Fibroblast of peridontal ligament (primary cell): ENCODE measurements around the gene FADS1.

Experiments used
- DNase-seq: peaks from one replicate; pipeline ENCODE4 v3.0.0-alpha.2; 2010; ENCODE audit errors: extremely low read depth

The FADS1 gene

DNA sequence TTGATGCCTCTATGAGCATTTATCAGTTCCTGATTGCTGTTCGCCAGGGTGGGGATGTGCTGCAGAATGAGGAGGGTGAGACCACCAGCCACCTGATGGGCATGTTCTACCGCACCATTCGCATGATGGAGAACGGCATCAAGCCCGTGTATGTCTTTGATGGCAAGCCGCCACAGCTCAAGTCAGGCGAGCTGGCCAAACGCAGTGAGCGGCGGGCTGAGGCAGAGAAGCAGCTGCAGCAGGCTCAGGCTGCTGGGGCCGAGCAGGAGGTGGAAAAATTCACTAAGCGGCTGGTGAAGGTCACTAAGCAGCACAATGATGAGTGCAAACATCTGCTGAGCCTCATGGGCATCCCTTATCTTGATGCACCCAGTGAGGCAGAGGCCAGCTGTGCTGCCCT is 21.3 kb downstream of the FADS1 start:
- no peak for DNase-seq

DNA sequence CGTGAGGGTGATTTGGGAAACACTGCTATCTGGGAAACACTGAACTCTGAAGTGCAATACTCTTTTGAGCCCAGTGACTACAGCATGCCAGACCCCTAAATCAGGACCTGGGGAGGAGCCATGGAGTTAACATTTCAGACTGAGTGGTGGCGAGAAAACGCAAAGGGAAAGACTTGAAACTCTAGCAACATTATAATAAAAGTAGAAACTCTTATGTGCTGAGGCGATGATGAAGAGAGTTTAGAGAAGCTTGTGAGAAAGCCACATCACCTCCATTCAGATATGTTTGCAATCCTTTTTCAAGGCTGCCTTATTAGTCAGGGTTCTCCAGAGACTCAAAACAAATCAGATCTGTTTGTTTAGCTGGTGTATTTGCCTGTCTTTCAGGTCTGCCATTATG is 22.2 kb downstream of the FADS1 start:
- no peak for DNase-seq

- no peak for DNase-seq
Observed at GRCh38 chr11:61793829-61794204, 23.0 kb downstream of the FADS1 start.

- peak; percentile 10 for DNase-seq
Observed at GRCh38 chr11:61793083-61793828, 23.5 kb downstream of the FADS1 start.

DNA sequence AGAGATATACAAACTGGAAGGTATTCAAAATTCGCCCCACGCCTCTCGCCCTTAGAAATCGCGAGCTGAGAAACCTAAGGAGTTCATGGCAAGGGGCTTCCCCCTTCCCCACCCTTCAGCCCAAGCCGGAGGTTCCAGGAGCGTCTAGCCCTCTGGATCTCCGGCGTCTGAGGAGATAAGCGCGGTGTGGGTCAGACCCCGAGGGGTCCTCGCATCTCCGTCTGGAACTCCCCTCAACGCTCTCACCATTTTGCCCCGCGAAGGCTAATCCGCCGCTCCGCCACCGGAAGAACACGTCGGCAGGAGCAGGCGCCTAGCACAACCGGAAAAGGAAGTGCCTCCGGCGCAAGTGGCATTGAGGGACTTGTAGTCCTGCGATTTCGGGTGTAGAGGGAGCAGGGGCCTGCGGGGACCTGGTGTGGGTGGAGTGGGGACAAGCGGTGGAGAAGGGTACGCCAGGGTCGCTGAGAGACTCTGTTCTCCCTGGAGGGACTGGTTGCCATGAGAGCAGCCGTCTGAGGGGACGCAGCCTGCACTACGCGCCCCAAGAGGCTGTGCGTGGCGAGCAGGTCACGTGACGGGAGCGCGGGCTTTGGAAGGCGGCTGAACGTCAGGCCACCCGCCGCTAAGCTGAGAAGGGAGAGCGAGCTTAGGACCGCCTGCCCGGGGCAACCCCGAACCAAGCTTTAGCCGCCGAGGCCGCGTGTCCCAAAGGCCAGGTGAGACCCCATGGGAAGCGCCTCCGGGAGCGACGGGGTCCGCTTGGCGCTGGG is 24.3 kb downstream of the FADS1 start, which contains the start of the genes FEN1 and TMEM258:
Gene FEN1 (plus strand): TSS at position 602 of the 773 bp plus-strand sequence. CDS start 2,451 bp downstream, outside the sequence.
Gene TMEM258 (minus strand): TSS at position 290 of the 773 bp plus-strand sequence. CDS start 41 bp downstream, at position 249.
- peak; percentile 93 for DNase-seq

- peak; percentile 96 for DNase-seq
Observed at GRCh38 chr11:61791737-61792309, 25.0 kb downstream of the FADS1 start.

DNA sequence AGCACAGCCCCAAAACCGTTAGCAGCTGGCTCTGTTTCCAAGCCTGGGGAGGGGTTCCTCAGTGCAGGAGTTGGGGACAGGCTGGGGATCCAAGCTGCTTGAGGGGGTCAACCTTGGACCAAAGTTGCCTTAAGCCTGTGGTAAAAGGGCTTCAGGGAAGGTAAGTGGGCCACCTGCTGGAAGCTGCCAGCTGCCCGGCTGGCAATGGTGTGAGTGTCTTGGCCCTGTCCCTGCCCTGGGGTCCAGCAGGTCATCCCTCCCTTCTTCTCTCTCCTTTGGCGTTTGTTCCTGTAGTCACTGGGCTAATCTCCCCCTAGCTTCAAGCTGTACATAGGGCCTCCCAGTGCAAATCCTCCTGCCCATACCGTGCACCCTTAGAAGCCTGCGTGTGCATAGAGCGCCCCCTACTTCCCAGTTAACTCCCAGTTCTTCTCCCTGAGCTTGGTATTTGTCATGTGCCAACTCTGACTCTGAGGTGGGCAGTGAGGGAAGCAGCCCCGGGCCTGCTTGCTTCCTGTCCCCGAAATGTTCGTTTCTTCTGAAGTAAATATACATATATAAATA is 28.8 kb downstream of the FADS1 start:
- peak; percentile 27 for DNase-seq

DNA sequence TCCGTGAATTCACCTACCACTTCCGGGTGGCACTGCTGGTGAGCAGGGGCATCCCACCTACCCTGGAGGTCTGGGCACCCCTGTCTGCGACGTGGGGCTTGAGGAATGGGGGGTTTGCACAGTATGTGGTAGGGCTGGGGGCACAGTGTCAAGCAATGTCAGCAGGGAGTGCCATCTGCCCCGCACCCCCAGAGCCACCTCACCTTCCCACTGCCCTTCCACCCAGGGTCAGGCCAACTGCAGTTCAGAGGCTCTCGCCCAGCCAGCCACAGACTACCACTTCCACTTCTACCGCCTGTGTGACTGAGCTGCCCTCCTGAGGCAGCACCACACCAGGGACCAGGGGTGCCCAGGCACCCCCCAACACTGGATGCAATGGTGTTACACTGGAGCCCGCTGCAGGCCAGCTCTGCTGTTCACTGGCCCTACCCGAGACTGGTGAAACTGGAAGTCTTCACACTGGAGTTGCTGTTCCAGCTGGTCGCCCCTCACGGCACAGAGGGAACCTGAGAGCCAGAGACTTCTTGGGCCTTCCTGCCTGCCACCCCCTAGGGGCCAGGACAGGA is 30.9 kb downstream of the FADS1 start:
- DNase-seq = no peak

DNA sequence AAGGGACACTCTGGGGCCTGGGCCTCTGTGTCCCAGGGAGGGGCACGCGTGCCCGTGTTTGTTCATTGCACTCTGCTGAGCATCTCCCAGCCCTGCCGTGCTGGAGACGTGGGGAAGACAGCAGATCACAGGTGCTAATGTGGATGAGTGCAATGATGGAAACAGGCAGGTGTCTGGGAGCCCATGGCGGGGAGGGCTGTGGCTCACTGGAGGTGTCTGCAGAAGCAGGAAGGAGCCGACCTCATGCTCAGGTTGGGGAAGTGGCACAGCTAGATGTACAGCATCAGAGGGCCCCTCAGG is 32.3 kb downstream of the FADS1 start:
- no peak for DNase-seq

- no peak for DNase-seq
Observed at GRCh38 chr11:61783717-61784505, 32.9 kb downstream of the FADS1 start.

DNA sequence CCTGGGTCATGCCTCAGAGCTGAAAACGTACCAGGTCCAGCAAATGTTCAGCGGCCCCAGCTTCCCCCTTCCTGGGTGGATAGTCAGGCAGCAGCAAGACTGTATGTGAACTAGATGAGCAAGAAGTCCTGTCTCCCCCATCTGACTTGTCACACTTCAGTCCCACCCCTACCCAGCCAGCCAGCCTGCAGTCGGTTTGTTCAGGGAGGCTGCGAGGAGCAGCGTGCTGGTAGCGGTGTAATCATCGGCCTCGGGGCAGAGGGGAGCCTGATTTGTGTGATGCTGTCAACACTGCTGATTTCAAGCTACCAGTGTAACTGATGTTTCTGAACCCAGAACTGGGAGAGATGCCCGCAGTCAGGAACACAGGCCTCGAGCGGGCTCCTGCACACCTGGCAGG is 34.0 kb downstream of the FADS1 start:
- no peak for DNase-seq

DNA sequence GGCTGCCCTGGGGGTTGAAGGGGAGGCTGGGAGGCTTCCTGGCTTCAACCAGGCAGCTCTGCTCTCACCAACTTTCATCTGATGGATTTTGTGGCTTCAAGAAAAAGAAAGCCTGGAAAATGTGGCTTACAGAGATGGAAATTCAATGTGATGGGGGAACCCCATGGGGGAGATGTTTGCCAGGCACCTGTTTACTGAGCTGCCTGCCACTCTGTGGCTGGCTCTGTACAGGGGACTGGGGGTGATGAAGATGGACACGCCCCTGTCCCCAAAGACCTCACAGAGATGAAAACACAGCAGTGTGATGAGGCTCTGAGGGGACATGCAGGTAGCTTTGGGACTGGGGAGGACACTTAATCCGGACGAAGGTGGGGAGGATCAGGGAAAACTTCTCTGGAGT is 34.5 kb downstream of the FADS1 start:
- no peak for DNase-seq

- DNase-seq = no peak
Observed at GRCh38 chr11:61781585-61781984, 35.2 kb downstream of the FADS1 start.

GRCh38 chr11:61780581-61781162 is 36.1 kb downstream of the FADS1 start:
- no peak for DNase-seq

GRCh38 chr11:61779666-61780525 is 36.9 kb downstream of the FADS1 start:
- DNase-seq = no peak

DNA sequence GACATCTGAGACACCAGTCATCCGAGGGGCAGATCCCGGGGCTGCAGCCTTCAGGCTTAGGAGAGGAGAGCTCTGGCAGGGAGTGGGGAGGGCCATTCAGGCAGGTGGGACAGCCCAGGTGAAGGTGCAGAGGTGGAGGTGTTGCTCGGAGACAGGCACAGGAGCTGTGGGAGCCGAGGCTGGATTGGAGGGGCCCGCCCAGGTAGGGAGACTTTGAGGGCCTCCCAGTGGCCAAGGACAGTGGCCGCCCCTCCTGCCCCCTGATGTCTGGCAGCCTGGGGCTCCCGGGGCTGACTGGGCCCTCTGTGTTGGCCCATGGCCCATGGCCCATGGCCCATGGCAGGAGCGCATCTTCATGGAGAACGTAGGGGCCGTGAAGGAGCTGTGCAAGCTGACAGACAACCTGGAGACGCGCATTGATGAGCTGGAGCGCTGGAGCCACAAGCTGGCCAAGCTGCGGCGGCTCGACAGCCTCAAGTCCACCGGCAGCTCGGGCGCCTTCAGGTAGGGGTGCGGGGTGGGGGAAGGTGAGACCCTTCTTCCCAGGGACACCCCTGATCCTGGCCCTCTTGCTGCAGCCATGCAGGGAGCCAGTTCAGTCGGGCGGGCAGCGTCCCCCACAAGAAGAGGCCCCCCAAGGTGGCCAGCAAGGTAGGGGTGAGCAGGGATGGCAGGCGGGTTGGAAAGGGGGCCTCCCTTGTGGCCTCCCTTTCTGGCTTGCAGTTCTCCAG is 37.7 kb downstream of the FADS1 start:
- no peak for DNase-seq

GRCh38 chr11:61778357-61778886 is 38.4 kb downstream of the FADS1 start:
- DNase-seq = no peak

GRCh38 chr11:61777234-61778090 is 39.3 kb downstream of the FADS1 start:
- DNase-seq = no peak
